Activated CD4-positive, alpha-beta T cell treated with anti-CD3 and anti-CD28 coated beads, Interleukin-2, amount 50 U/mL, for 16 hours (primary cell): ENCODE measurements around the gene SCAF8.
A peak's percentile ranks its signal among the peaks of the same experiment; 100 is the strongest.

Experiments used
- DNase-seq: peaks from one replicate; pipeline ENCODE4 v3.0.0-alpha.2; 2020

The SCAF8 gene

DNA sequence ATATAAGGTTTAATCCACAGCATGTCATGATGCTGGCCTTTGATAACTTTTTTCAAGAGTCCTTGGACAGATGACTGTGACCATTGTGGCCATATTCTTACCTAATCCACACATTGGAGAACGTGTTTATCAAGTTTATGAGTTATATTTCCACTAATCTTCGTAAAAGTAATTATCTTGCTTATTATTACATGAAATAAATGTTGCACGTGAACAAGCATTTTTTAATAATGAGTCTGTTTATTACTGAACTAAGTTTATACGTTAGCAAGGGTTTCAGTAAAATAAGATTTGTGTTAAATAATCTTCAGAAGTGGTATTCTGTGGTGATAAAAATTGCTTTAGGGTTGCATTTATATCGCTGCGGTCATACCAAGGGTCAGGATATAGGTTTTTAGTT lies 107.1 kb downstream of the SCAF8 start:
- DNase-seq = no peak

DNA sequence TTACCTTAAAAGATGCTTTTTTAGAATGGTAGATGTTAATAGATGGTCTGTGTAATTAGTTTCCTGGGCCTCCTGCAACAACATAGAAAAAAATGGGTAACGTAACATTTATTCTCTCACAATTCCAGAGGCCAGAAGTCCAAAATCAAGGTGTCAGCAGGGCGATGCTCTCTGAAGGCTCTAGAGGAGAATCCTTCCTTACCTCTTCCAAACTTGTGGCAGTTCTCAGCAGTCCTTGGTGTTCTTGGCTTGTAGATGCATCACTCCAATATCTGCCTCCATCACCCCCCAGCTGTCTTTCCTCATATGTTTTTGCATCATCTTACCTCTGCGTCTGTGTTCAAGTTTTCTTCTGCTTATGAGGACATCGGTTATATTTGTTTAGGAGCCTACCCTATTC lies 107.9 kb downstream of the SCAF8 start:
- no peak for DNase-seq

DNA sequence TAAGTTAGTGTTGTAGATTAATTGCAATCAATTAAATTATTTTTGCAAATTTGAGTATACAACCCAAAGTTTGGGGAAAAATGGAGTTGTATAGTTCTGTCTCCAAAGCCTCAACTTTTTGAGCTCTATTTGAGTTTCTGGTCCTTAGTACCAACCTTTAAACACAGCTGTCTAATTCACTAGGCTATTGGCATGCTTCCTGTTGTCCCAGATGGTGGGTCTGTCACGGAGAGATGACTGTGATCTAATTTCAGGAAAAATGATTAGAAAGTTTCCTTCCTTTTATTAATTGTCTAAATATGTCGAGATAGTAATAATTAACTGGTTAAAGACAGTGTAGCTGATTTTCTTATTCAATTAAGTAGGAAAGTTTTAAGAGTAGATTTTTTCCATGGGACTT lies 109.6 kb downstream of the SCAF8 start:
- DNase-seq = no peak

DNA sequence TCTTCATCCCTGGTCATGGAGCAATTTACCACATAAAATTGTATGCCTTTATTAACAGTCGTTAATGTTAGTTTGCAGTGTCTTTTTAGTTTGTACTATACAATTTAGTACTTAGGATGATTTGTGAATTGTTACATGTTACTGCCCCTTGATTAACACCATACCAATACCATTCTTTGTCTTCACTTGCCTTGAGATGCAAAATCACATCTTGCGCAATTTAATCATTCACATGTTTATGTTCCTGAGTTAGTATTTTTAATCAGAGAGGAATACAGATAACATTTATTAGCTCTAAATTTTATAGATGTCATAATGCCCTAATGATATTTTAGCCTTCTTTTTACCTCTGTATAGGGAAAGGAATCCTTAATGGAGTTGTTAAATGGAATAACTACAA lies 114.1 kb downstream of the SCAF8 start:
- no peak for DNase-seq

DNA sequence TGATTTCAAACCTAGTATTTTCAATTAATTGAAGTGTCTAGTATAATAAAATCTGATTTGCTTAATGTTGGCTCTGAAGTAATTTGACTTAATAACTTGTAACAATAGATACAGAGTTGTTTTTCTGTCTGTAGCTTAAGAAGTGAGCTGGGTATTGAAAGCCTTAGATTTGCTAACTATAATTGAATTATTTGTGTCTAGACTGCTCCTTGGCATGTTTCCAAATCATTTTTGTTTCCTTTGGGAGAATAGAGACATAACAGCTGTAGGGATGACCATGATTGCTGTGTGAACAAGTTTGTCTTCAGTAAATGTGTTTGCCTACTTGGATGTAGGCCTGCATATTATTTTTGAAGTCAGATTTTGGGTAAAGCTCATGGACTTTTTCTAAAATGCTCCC lies 115.4 kb downstream of the SCAF8 start:
- DNase-seq = no peak

DNA sequence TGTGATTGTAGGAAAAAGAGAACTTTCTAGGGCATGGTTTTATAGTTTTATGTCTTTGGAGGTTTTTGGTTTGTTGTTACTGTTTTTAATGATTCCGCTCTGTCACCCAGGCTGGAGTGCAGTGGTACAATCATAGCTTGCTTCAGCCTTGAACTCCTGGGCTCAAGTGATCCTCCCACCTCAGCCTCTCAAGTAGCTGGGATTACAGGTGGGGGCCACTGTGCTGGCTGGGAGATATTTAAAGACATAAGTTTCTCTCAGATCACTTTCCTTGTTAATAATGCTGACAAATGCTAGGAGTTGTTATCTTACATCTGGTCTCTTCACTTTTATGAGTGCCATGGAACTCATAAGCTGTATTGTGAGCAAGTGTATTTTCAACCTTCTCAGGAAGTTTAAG lies 116.3 kb downstream of the SCAF8 start:
- DNase-seq = no peak

DNA sequence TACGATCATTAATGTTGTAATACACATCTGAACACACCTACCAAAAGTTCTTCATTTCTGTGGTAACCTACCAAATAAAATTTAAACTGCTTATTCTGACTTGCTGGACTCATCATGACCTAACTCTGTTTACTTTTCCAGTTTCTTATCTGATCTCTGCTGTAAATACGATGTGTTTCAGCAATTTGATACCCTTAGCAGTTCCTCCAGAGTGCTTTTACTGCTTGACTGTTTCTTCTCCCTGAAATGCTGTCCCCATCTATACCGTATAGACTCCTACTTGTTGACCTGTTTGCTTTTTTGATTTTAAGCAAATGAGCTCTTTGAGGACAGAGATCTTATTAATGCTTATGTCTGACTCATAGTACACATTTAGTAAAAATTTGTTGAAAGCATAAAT lies 119.5 kb downstream of the SCAF8 start:
- DNase-seq = no peak

DNA sequence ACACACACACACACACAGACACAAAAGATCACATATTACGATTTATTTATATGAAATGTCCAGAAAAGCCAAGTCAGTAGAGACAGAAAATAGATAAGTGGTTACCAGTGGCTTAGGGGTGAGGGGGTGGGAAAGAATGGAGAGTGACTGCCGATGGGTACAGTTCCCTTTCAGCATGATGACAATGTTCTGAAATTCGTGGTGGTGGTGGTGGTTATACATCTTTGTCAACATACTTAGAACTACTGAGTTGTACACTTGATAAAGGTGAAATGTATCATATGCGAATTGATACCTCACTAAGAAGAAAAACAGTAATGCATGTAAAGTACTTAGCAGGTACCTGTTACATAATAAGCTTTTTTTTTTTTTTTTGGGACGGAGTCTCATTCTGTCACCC lies 124.3 kb downstream of the SCAF8 start:
- DNase-seq = no peak

DNA sequence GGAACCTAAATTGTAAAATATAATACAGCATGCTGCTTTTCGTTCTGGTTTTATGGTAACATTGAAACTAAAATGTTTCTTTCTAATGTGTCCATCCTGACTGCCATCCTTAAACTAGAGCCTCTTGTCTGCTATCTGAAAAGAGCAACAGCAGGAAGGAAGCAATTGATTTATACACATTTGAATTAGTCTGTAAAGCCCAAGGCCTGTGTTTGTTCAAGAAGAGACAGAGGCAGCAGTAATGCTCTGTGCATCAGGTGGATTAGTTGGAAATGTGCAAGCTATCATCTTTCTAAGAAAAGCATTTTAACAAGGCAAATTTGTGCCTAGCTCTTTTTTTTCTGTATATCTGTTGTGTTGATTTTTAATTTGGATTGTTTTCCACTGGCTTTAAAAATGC lies 128.6 kb downstream of the SCAF8 start:
- no peak for DNase-seq

DNA sequence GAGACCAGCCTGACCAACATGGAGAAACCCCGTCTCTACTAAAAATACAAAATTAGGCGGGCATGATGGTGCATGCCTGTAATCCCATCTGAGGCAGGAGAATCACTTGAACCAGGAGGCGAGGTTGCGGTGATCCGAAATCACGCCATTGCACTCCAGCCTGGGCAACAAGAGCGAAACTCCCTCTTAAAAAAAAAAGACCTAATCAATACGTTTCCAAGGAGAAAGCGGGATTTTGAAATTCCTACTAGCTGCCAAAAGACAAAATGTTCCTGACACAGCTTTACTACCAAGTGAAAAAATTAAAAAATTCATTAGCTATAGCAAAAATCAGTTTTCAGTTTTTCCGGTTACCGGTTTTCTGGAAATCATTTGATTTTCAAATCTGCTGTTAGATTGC lies 129.3 kb downstream of the SCAF8 start:
- no peak for DNase-seq

DNA sequence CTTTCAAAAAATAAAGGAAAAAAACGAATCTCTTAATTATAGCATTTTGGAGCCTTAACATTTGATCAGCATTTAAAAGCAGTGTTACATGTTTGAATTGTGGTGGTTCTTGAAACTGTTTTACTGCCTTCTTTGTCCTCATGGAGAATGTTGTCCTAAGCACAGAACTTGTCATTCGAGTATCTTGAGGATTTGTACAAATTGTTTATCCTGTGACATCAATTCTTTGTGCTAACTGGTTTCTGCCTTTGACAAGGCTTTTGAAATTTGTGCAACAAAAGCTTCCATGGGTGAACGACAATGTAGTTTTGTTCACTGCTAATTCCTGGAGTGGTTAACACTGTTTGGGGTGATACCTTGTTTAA lies 130.8 kb downstream of the SCAF8 start:
- DNase-seq = no peak

DNA sequence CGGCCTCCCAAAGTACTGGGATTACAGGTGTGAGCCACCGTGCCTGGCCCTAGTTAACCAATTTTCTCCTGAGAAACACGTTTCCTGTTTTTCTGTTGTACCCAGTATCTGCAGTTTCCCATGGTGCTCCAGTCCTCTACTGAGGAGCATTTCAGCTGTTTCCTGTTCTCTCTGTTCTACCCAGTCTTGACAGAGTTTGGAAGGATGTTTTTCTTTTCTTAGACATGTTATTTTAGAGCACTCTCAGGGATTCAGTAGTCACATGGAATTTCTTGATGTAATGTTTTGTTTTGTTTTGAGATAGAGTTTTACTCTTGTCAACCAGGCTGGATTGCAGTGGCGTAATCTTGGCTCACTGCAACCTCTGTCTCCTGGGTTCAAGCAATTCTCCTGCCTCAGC lies 132.1 kb downstream of the SCAF8 start:
- DNase-seq = no peak

DNA sequence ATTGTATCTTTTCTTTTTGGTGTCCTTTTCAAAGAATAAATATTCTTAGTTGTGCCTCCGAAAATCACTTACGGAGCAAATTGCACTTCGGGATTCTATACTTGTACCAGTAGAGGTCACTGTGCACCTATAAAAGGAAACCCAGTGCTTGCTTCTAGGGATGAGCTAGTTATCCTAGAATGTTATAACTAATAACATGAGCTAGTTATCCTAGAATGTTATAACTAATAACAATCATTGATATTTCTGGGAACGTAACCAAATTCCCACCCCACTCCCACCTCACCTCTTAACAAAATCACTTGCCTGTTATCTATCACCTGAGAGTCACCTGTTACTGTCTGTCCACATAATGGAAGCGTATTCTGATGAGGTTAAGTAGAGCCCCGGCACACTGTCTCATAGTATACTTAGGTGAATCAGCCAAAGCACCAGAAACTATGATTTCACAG lies 135.0 kb downstream of the SCAF8 start:
- DNase-seq = peak; percentile 33

DNA sequence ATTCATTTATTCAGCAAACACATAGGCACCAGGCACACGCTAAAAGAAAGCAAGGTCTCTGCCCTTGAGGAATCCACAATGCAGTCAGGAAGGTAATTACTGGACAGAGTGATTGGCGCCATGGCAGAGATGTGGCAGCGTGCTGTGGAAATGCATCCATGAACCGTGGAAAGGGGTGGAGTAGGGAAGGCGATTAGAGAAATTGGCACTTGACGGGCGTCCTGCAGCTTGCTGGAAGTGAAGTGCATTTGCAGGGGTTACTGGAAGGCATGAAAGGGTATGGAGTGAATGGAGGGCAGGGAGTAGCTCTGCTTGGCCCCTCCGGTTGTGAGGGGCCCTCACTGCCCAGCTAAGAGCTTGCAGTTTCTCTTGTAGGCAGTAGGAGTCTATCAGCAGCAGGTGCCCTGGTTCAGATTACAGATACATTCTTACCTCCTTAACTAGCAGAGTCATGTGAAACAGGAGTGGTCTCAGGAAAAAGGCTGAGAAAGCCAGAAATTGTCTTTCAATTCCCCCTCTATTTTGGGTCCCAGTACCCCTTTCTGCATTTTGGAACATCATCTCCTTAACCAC lies 139.4 kb downstream of the SCAF8 start:
- DNase-seq = no peak

DNA sequence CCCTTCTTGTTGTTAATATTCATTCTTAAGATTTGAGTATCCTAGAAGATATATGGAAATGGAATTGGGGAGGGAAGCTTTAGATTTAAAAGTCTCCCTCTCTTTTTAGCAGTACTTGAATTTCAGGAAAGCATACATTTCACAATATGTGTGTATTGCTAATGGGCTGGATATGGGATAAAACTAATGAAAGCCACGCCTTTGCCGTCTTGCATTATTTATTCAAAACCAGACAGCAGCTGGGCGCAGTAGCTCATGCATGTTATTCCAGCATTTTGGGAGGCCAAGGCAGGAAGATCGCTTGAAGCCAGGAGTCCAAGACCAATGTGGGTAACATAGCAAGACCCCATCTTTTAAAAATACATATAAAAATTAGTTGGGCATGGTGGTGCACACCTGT lies 140.3 kb downstream of the SCAF8 start:
- no peak for DNase-seq

DNA sequence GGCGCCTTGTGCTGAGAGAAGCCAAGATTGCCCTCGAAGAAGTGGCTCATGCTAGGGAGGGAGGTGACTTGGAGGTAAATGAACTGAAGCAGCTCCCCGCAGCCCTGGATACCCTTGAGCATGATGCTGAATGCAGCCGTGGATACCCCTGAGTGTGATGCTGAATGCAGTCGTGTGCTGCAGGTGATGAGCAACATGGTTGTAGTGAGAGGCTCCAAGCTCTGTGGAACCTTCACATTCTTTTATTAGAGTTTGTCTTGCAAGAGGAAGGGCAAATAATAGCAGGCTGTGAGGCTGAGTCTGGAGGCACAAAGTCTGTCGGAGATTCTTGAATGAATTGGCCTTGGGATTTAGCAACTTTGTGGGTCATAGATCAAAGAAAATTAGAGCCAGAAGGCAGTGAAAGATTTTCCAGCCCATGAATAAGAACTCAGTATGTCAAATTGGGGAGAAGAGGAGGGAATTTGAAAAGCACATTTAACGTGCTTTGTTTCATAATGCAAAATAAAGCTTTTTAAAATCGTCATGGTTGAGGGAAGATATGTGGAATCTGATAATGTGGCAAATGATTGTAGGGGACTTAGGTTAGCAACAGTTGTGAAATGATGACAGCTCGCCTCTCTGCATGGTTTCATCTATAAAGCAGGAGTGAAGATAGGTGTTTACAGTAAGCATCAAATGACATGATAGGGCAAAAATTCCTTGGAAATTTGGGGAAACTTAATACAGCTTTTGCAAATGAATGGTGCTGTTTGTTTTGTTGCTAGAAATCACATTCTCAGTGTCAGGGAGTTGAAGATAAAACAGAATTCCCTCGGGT lies 141.8 kb downstream of the SCAF8 start:
- no peak for DNase-seq

DNA sequence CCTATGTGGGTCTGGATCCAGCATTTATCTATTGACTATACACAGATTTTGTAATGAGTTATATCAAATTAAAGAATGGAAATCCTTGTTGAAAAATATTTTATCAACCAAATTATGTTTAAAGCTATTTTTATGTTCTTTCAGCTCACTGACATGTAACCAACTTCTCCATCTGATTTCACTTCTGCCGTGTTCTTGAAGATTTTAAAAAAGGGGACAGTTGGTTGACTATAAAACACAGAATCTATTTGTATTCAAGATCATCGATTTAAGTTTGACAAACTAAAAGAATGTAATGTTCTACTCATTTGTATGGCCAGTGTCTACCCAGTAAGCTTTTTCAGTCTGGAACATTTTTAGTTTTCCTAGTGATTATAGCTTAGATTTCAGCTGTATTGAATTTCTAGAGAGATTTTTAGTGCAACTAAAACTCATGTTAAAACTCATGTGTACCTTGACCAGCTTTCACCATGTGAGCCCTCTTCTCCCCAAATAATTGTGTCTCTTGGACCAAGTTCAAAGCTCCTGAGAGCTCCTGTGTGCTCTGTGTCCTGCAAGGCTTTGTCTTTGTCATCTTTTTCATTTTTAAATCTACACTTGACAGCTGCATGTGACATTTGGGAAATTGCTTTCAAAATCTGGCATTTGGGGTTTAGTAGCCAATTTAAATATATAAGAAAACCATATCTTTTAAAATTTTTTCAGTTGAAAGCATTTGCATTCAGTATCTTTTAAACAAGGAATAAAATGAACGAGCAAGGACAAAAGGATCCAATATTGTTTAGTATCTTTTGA lies 143.5 kb downstream of the SCAF8 start:
- DNase-seq = no peak

DNA sequence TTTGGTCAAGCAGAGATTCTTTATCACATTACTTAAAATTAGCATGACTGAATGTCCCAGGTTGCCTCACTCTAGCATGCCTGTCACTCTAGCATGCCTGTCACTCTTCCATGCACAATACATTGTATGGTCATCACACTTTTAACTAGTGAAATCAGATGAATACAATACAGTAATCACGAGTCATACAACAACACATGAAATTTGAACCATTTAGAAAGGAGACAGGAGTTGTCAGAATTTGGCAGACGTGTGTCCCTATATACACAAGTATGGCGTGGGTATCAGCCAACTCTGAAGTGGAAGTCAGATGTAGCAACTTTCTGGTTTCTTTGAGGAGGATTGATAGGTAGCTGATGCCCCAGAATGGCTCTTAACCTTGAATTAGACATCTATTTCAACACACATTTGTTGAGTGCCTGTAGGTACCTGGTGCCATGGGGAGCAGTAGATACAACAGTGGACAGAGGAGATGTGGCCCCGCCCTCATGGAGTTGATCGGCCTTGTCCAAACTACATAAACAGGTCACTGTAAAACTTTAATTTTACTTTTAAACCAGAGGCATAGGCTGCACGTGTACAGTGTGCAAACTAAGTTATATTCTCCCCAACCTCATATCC lies 145.8 kb downstream of the SCAF8 start:
- DNase-seq = no peak

DNA sequence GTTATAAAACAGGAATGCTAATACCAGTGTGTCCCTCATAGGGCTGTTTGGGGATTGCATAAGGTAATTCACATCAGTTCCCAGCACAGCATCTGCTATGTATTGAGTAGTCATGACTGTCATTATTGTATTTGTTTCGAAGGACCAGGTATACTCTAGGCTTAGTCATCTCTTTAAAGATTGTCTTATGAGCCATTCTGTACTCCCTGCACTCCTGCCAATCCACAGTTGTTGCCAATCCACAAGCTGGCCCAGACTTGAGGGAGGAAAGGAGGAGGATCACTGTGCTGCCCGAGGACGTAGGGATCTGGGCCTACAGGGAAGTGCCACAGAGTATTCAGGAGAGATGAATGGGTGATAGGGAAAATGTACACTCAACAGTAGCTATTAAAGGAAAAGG lies 148.9 kb downstream of the SCAF8 start:
- no peak for DNase-seq
